Tibial nerve (tissue), 4 donors: Measurements from ENCODE around the gene SMCO2.

ENCODE experiments used
- CTCF ChIP-seq, 5 experiments: fragments of 200-600 bp in 3 of 5; fragments of 450-650 bp in 2 of 5; sonication (generic) in 3 of 5; IDR thresholded peaks; one replicate each; pipeline ENCODE4 v1.5.1; 2016 to 2019; ENCODE audit warnings: antibody characterized with exemption in 5 of 5, mild to moderate bottlenecking in 3 of 5, moderate library complexity in 2 of 5
- EP300 ChIP-seq, 2 donors: sonication (generic); formaldehyde crosslinking; IDR thresholded peaks; one replicate each; pipeline ENCODE4 v1.6.1; 2017; ENCODE audit warnings: antibody characterized with exemption in 2 of 2, mild to moderate bottlenecking in 1 of 2
- POLR2A ChIP-seq, 2 donors: fragments of 450-650 bp; IDR thresholded peaks; one replicate each; pipeline ENCODE4 v1.6.1; 2017; ENCODE audit warnings: antibody characterized with exemption in 2 of 2, mild to moderate bottlenecking in 2 of 2, moderate library complexity in 2 of 2

- TF ChIP-seq POLR2A (IDR thresholded peaks at IDR 0.05) (no peak), CTCF (IDR thresholded peaks at IDR 0.05) (no peak), EP300 (IDR thresholded peaks at IDR 0.05) (no peak)
These were observed 16.3 kb downstream of the SMCO2 start for GRCh38 chr12:27462851-27463250.
